NAMALWA (cell line): Measurements from ENCODE around the gene PARP15.

Experiments used
- DNase-seq: peaks from one replicate; pipeline ENCODE4 v3.0.0-alpha.2; 2015; ENCODE audit warnings: low spot score

PARP15 gene

GRCh38 chr3:122668930-122669730 lies 91.7 kb downstream of the PARP15 start:
- no peak for DNase-seq

GRCh38 chr3:122671553-122671952 lies 94.1 kb downstream of the PARP15 start:
- DNase-seq, result no peak

- no peak for DNase-seq
Measured at GRCh38 chr3:122674339-122674738, 96.9 kb downstream of the PARP15 start.

GRCh38 chr3:122676759-122677158 lies 99.3 kb downstream of the PARP15 start:
- no peak for DNase-seq

GRCh38 chr3:122677216-122677615 lies 99.8 kb downstream of the PARP15 start:
- no peak for DNase-seq

- no peak for DNase-seq
Measured at GRCh38 chr3:122678506-122678905, 101.1 kb downstream of the PARP15 start.

GRCh38 chr3:122679085-122679881 lies 101.8 kb downstream of the PARP15 start:
- DNase-seq, result peak; percentile 89

GRCh38 chr3:122679882-122680474 lies 102.5 kb downstream of the PARP15 start:
- no peak for DNase-seq

GRCh38 chr3:122680475-122681283 lies 103.2 kb downstream of the PARP15 start, which contains the start of gene PARP14:
TSS of gene PARP14 (plus strand) at chr3:122680839. CDS start at chr3:122680884, 45 bp downstream.
- peak; percentile 67 for DNase-seq

GRCh38 chr3:122681284-122681973 lies 104.0 kb downstream of the PARP15 start:
- no peak for DNase-seq

- no peak for DNase-seq
Measured at GRCh38 chr3:122681974-122682409, 104.5 kb downstream of the PARP15 start.

GRCh38 chr3:122682778-122683411 lies 105.4 kb downstream of the PARP15 start:
- DNase-seq, result peak; percentile 19

- no peak for DNase-seq
Measured at GRCh38 chr3:122687298-122687697, 109.8 kb downstream of the PARP15 start.
